ENCODE results near the gene ADGRL2. TPM values are rescaled to one million over a fixed set of nuclear protein-coding genes. Genes with fewer than 3 reads are reported as not detected.

The ADGRL2 gene
- total and polyA plus RNA-seq, 2 donors = 12.1 to 18.9 TPM

GRCh38 chr1:81836007-81836626, 35.4 kb downstream of the ADGRL2 start:
- WGBS = 73% methylated on average over 4 of the region's 4 CpGs
- Histone ChIP-seq H3K27me3 (ENCODE audit: control insufficient read depth in 2 of 2, insufficient read depth in 1 of 2, low read length in 1 of 2) (no peaks in the 10 kb centered on the region), H3K9me3 (ENCODE audit: control insufficient read depth in 2 of 2, insufficient read depth in 1 of 2, low read length in 1 of 2) (no peaks in the 10 kb centered on the region), H3K36me3 (ENCODE audit: control insufficient read depth in 2 of 2, insufficient read depth in 2 of 2, low read length in 1 of 2) (no peaks in the 10 kb centered on the region), H3K27ac (ENCODE audit: low read depth in 1 of 2, low read length in 1 of 2) (no peak overlapping the region), H3K4me3 (ENCODE audit: low read length in 2 of 2) (no peak overlapping the region), H3K4me1 (ENCODE audit: control insufficient read depth in 2 of 2, insufficient read depth in 2 of 2, low read length in 2 of 2) (no peaks in the 10 kb centered on the region)
- DNase-seq (ENCODE audit: low read depth in 6 of 9, low spot score in 9 of 9) = no peak

- 91% methylated on average over 2 of the region's 2 CpGs for WGBS
- H3K9me3 ChIP-seq (ENCODE audit: control insufficient read depth in 2 of 2, insufficient read depth in 1 of 2, low read length in 1 of 2) = no peaks in the 10 kb centered on the region
- H3K36me3 ChIP-seq (ENCODE audit: control insufficient read depth in 2 of 2, insufficient read depth in 2 of 2, low read length in 1 of 2) = no peaks in the 10 kb centered on the region
- no peaks in the 10 kb centered on the region for H3K27me3 ChIP-seq (ENCODE audit: control insufficient read depth in 2 of 2, insufficient read depth in 1 of 2, low read length in 1 of 2)
- H3K4me1 ChIP-seq (ENCODE audit: control insufficient read depth in 2 of 2, insufficient read depth in 2 of 2, low read length in 2 of 2) = no peaks in the 10 kb centered on the region
- DNase-seq (ENCODE audit: low read depth in 6 of 9, low spot score in 9 of 9) = no peak
- no peak overlapping the region for H3K4me3 ChIP-seq (ENCODE audit: low read length in 2 of 2)
- no peak overlapping the region for H3K27ac ChIP-seq (ENCODE audit: low read depth in 1 of 2, low read length in 1 of 2)
These were observed 38.0 kb downstream of the ADGRL2 start for GRCh38 chr1:81838600-81839218.

GRCh38 chr1:81840805-81841204, 40.1 kb downstream of the ADGRL2 start:
- Histone ChIP-seq H3K27ac (ENCODE audit: low read depth in 1 of 2, low read length in 1 of 2) (no peak overlapping the region), H3K27me3 (ENCODE audit: control insufficient read depth in 2 of 2, insufficient read depth in 1 of 2, low read length in 1 of 2) (no peaks in the 10 kb centered on the region), H3K36me3 (ENCODE audit: control insufficient read depth in 2 of 2, insufficient read depth in 2 of 2, low read length in 1 of 2) (no peaks in the 10 kb centered on the region), H3K4me3 (ENCODE audit: low read length in 2 of 2) (no peak overlapping the region), H3K4me1 (ENCODE audit: control insufficient read depth in 2 of 2, insufficient read depth in 2 of 2, low read length in 2 of 2) (no peaks in the 10 kb centered on the region), H3K9me3 (ENCODE audit: control insufficient read depth in 2 of 2, insufficient read depth in 1 of 2, low read length in 1 of 2) (no peaks in the 10 kb centered on the region)
- 93% methylated on average over 1 of the region's 1 CpG for WGBS
- no peak for DNase-seq (ENCODE audit: low read depth in 6 of 9, low spot score in 9 of 9)

- no peaks in the 10 kb centered on the region for H3K36me3 ChIP-seq (ENCODE audit: control insufficient read depth in 2 of 2, insufficient read depth in 2 of 2, low read length in 1 of 2)
- DNase-seq (ENCODE audit: low read depth in 6 of 9, low spot score in 9 of 9) = no peak
- no peaks in the 10 kb centered on the region for H3K27me3 ChIP-seq (ENCODE audit: control insufficient read depth in 2 of 2, insufficient read depth in 1 of 2, low read length in 1 of 2)
- 72% methylated on average over 4 of the region's 4 CpGs for WGBS
- no peak overlapping the region for H3K4me3 ChIP-seq (ENCODE audit: low read length in 2 of 2)
- no peaks in the 10 kb centered on the region for H3K9me3 ChIP-seq (ENCODE audit: control insufficient read depth in 2 of 2, insufficient read depth in 1 of 2, low read length in 1 of 2)
- H3K27ac ChIP-seq (ENCODE audit: low read depth in 1 of 2, low read length in 1 of 2) = no peak overlapping the region
- H3K4me1 ChIP-seq (ENCODE audit: control insufficient read depth in 2 of 2, insufficient read depth in 2 of 2, low read length in 2 of 2) = no peaks in the 10 kb centered on the region
These were observed 41.1 kb downstream of the ADGRL2 start for GRCh38 chr1:81841795-81842194.

GRCh38 chr1:81844477-81844876, 43.7 kb downstream of the ADGRL2 start:
- no peaks in the 10 kb centered on the region for H3K27me3 ChIP-seq (ENCODE audit: control insufficient read depth in 2 of 2, insufficient read depth in 1 of 2, low read length in 1 of 2)
- H3K4me1 ChIP-seq (ENCODE audit: control insufficient read depth in 2 of 2, insufficient read depth in 2 of 2, low read length in 2 of 2) = no peaks in the 10 kb centered on the region
- no peaks in the 10 kb centered on the region for H3K9me3 ChIP-seq (ENCODE audit: control insufficient read depth in 2 of 2, insufficient read depth in 1 of 2, low read length in 1 of 2)
- 90% methylated on average over 2 of the region's 2 CpGs for whole genome bisulfite sequencing
- no peak for DNase-seq (ENCODE audit: low read depth in 6 of 9, low spot score in 9 of 9)
- H3K36me3 ChIP-seq (ENCODE audit: control insufficient read depth in 2 of 2, insufficient read depth in 2 of 2, low read length in 1 of 2) = no peaks in the 10 kb centered on the region
- H3K27ac ChIP-seq (ENCODE audit: low read depth in 1 of 2, low read length in 1 of 2) = no peak overlapping the region
- H3K4me3 ChIP-seq (ENCODE audit: low read length in 2 of 2) = no peak overlapping the region

- Histone ChIP-seq H3K36me3 (ENCODE audit: control insufficient read depth in 2 of 2, insufficient read depth in 2 of 2, low read length in 1 of 2) (no peaks in the 10 kb centered on the region), H3K4me1 (ENCODE audit: control insufficient read depth in 2 of 2, insufficient read depth in 2 of 2, low read length in 2 of 2) (no peaks in the 10 kb centered on the region), H3K9me3 (ENCODE audit: control insufficient read depth in 2 of 2, insufficient read depth in 1 of 2, low read length in 1 of 2) (no peaks in the 10 kb centered on the region), H3K27ac (ENCODE audit: low read depth in 1 of 2, low read length in 1 of 2) (no peak overlapping the region), H3K27me3 (ENCODE audit: control insufficient read depth in 2 of 2, insufficient read depth in 1 of 2, low read length in 1 of 2) (no peaks in the 10 kb centered on the region), H3K4me3 (ENCODE audit: low read length in 2 of 2) (no peak overlapping the region)
- no peak for DNase-seq (ENCODE audit: low read depth in 6 of 9, low spot score in 9 of 9)
- WGBS = 93% methylated on average over 1 of the region's 1 CpG
These were observed 45.9 kb downstream of the ADGRL2 start for GRCh38 chr1:81846630-81847029.

GRCh38 chr1:81847063-81847462, 46.3 kb downstream of the ADGRL2 start:
- no peak overlapping the region for H3K4me3 ChIP-seq (ENCODE audit: low read length in 2 of 2)
- no peaks in the 10 kb centered on the region for H3K4me1 ChIP-seq (ENCODE audit: control insufficient read depth in 2 of 2, insufficient read depth in 2 of 2, low read length in 2 of 2)
- no peaks in the 10 kb centered on the region for H3K36me3 ChIP-seq (ENCODE audit: control insufficient read depth in 2 of 2, insufficient read depth in 2 of 2, low read length in 1 of 2)
- DNase-seq (ENCODE audit: low read depth in 6 of 9, low spot score in 9 of 9) = no peak
- H3K9me3 ChIP-seq (ENCODE audit: control insufficient read depth in 2 of 2, insufficient read depth in 1 of 2, low read length in 1 of 2) = no peaks in the 10 kb centered on the region
- 91% methylated on average over 2 of the region's 2 CpGs for WGBS
- no peaks in the 10 kb centered on the region for H3K27me3 ChIP-seq (ENCODE audit: control insufficient read depth in 2 of 2, insufficient read depth in 1 of 2, low read length in 1 of 2)
- H3K27ac ChIP-seq (ENCODE audit: low read depth in 1 of 2, low read length in 1 of 2) = no peak overlapping the region

GRCh38 chr1:81848880-81849682, 48.3 kb downstream of the ADGRL2 start:
- Histone ChIP-seq H3K4me3 (ENCODE audit: low read length in 2 of 2) (no peak overlapping the region), H3K4me1 (ENCODE audit: control insufficient read depth in 2 of 2, insufficient read depth in 2 of 2, low read length in 2 of 2) (no peaks in the 10 kb centered on the region), H3K36me3 (ENCODE audit: control insufficient read depth in 2 of 2, insufficient read depth in 2 of 2, low read length in 1 of 2) (no peaks in the 10 kb centered on the region), H3K27me3 (ENCODE audit: control insufficient read depth in 2 of 2, insufficient read depth in 1 of 2, low read length in 1 of 2) (no peaks in the 10 kb centered on the region), H3K27ac (ENCODE audit: low read depth in 1 of 2, low read length in 1 of 2) (no peak overlapping the region), H3K9me3 (ENCODE audit: control insufficient read depth in 2 of 2, insufficient read depth in 1 of 2, low read length in 1 of 2) (no peaks in the 10 kb centered on the region)
- WGBS = 84% methylated on average over 5 of the region's 5 CpGs
- no peak for DNase-seq (ENCODE audit: low read depth in 6 of 9, low spot score in 9 of 9)

GRCh38 chr1:81850031-81850430, 49.3 kb downstream of the ADGRL2 start:
- H3K4me3 ChIP-seq (ENCODE audit: low read length in 2 of 2) = no peak overlapping the region
- DNase-seq (ENCODE audit: low read depth in 6 of 9, low spot score in 9 of 9) = no peak
- H3K9me3 ChIP-seq (ENCODE audit: control insufficient read depth in 2 of 2, insufficient read depth in 1 of 2, low read length in 1 of 2) = no peaks in the 10 kb centered on the region
- 90% methylated on average over 3 of the region's 3 CpGs for WGBS
- H3K27me3 ChIP-seq (ENCODE audit: control insufficient read depth in 2 of 2, insufficient read depth in 1 of 2, low read length in 1 of 2) = no peaks in the 10 kb centered on the region
- H3K27ac ChIP-seq (ENCODE audit: low read depth in 1 of 2, low read length in 1 of 2) = no peak overlapping the region
- no peaks in the 10 kb centered on the region for H3K4me1 ChIP-seq (ENCODE audit: control insufficient read depth in 2 of 2, insufficient read depth in 2 of 2, low read length in 2 of 2)
- no peaks in the 10 kb centered on the region for H3K36me3 ChIP-seq (ENCODE audit: control insufficient read depth in 2 of 2, insufficient read depth in 2 of 2, low read length in 1 of 2)
